Stimulated activated naive CD8-positive, alpha-beta T cell treated with anti-CD3 and anti-CD28 coated beads, Interleukin-15, Interleukin-2, amounts not matched to agents 100 U/mL and 50 U/mL, for 24 hours (primary cell): ENCODE data around the gene FASN.

Source experiments
- ATAC-seq: fragments of 150-1000 bp; cut with Tn5 transposase; one replicate; pipeline ENCODE4 v1.10.0; 2021
- DNase-seq: peaks from one replicate; pipeline ENCODE4 v3.0.0; 2021

The FASN gene

GRCh38 chr17:82076018-82076784 is 21.8 kb downstream of the FASN start:
- DNase-seq (no peak), ATAC-seq (no peak)

- ATAC-seq (no peak), DNase-seq (no peak)
These were observed 24.6 kb downstream of the FASN start for GRCh38 chr17:82073446-82073845.

- no peak for DNase-seq
These were observed 25.2 kb downstream of the FASN start for GRCh38 chr17:82072827-82073226.

GRCh38 chr17:82070611-82071010 is 27.4 kb downstream of the FASN start:
- DNase-seq (no peak), ATAC-seq (no peak)

More at GRCh38 chr17:82072827-82073226, 25.2 kb downstream of the FASN start:
- ATAC-seq, result no peak

- peak; percentile 84 for DNase-seq
- ATAC-seq, result peak; percentile 82
These were observed 32.3 kb downstream of the FASN start, which contains the start of gene DUS1L for GRCh38 chr17:82065638-82066303. DUS1L (minus strand) TSS chr17:82065804; CDS start chr17:82065059, 745 bp downstream.

GRCh38 chr17:82065193-82065637 is 32.8 kb downstream of the FASN start:
- DNase-seq (peak; percentile 37), ATAC-seq (peak; percentile 35)

- DNase-seq (no peak), ATAC-seq (no peak)
These were observed 33.4 kb downstream of the FASN start for GRCh38 chr17:82064433-82065192.

- DNase-seq, result no peak
- no peak for ATAC-seq
These were observed 34.3 kb downstream of the FASN start for GRCh38 chr17:82063424-82064415.

- ATAC-seq (no peak), DNase-seq (no peak)
These were observed 35.1 kb downstream of the FASN start for GRCh38 chr17:82062984-82063368.

- ATAC-seq, result no peak
- DNase-seq, result no peak
These were observed 35.7 kb downstream of the FASN start for GRCh38 chr17:82062076-82062983.

GRCh38 chr17:82061047-82061925 is 36.8 kb downstream of the FASN start:
- DNase-seq (no peak), ATAC-seq (no peak)

- DNase-seq, result no peak
- no peak for ATAC-seq
These were observed 37.4 kb downstream of the FASN start for GRCh38 chr17:82060614-82061013.

GRCh38 chr17:82060001-82060380 is 38.0 kb downstream of the FASN start:
- DNase-seq, result no peak
- no peak for ATAC-seq

GRCh38 chr17:82059272-82060000 is 38.6 kb downstream of the FASN start:
- DNase-seq (no peak), ATAC-seq (no peak)

GRCh38 chr17:82058855-82059249 is 39.2 kb downstream of the FASN start:
- ATAC-seq, result no peak
- no peak for DNase-seq

GRCh38 chr17:82058230-82058854 is 39.7 kb downstream of the FASN start:
- ATAC-seq (no peak), DNase-seq (no peak)

GRCh38 chr17:82056729-82057621 is 41.1 kb downstream of the FASN start:
- no peak for DNase-seq
- no peak for ATAC-seq
